Measurements from ENCODE around the gene BST1. TPM values are rescaled to one million over a fixed set of nuclear protein-coding genes. Genes with fewer than 3 reads are reported as not detected.

The BST1 gene
- total RNA-seq, 6 donors from 2014 or later, result 4.2 to 19.5 (median 11.1) TPM

- no peaks in the 10 kb centered on the region for H3K9me3 ChIP-seq
- H3K36me3 ChIP-seq, result no peaks in the 10 kb centered on the region
- TF ChIP-seq POLR2AphosphoS5 (IDR thresholded peaks at IDR 0.05) (no peak), EP300 (IDR thresholded peaks at IDR 0.05) (no peak), POLR2A (IDR thresholded peaks at IDR 0.05) (no peak), CTCF (IDR thresholded peaks at IDR 0.05) (no peak)
- 71 to 74% methylated on average over 1 of the region's 1 CpG for WGBS, 2 donors
- no peak overlapping the region for H3K27ac ChIP-seq
- no peaks in the 10 kb centered on the region for H3K27me3 ChIP-seq
- no peak overlapping the region for H3K4me3 ChIP-seq
- DNase-seq (no peak), ATAC-seq (ENCODE audit: low FRiP score in 2 of 2) (no peak)
- peaks cover 5 to 12% (median 8%) of the 10 kb centered on the region in 4 donors for H3K4me1 ChIP-seq
These were observed 34.1 kb upstream of the BST1 start for GRCh38 chr4:15668566-15669435.

GRCh38 chr4:15670576-15670975 lies 32.3 kb upstream of the BST1 start:
- Histone ChIP-seq H3K4me1 (peaks cover 5 to 8% (median 6%) of the 10 kb centered on the region in 4 donors), H3K9me3 (no peaks in the 10 kb centered on the region), H3K27ac (no peak overlapping the region), H3K27me3 (no peaks in the 10 kb centered on the region), H3K4me3 (no peak overlapping the region), H3K36me3 (no peaks in the 10 kb centered on the region)
- TF ChIP-seq EP300 (IDR thresholded peaks at IDR 0.05) (no peak), POLR2AphosphoS5 (IDR thresholded peaks at IDR 0.05) (no peak), POLR2A (IDR thresholded peaks at IDR 0.05) (no peak), CTCF (IDR thresholded peaks at IDR 0.05) (no peak)
- 92 to 96% methylated on average over 3 of the region's 3 CpGs for WGBS, 2 donors
- no peak for DNase-seq
- no peak for ATAC-seq (ENCODE audit: low FRiP score in 2 of 2)

GRCh38 chr4:15672101-15672500 lies 30.8 kb upstream of the BST1 start:
- H3K4me1 ChIP-seq, result no peaks in the 10 kb centered on the region
- no peak for ATAC-seq (ENCODE audit: low FRiP score in 2 of 2)
- H3K27ac ChIP-seq, result no peak overlapping the region
- no peaks in the 10 kb centered on the region for H3K36me3 ChIP-seq
- H3K27me3 ChIP-seq, result no peaks in the 10 kb centered on the region
- TF ChIP-seq CTCF (IDR thresholded peaks at IDR 0.05), result no peak
- no peak for TF ChIP-seq EP300 (IDR thresholded peaks at IDR 0.05)
- no peak for TF ChIP-seq POLR2AphosphoS5 (IDR thresholded peaks at IDR 0.05)
- no peak for TF ChIP-seq POLR2A (IDR thresholded peaks at IDR 0.05)
- no peak overlapping the region for H3K4me3 ChIP-seq
- DNase-seq, result no peak
- 92 to 93% methylated on average over 3 of the region's 3 CpGs for WGBS, 2 donors
- H3K9me3 ChIP-seq, result no peaks in the 10 kb centered on the region

- TF ChIP-seq POLR2AphosphoS5 (IDR thresholded peaks at IDR 0.05), result no peak
- no peak for TF ChIP-seq EP300 (IDR thresholded peaks at IDR 0.05)
- no peak for TF ChIP-seq POLR2A (IDR thresholded peaks at IDR 0.05)
- TF ChIP-seq CTCF (IDR thresholded peaks at IDR 0.05), result no peak
- ATAC-seq (ENCODE audit: low FRiP score in 2 of 2) (no peak), DNase-seq (no peak)
- no peaks in the 10 kb centered on the region for H3K9me3 ChIP-seq
- H3K4me3 ChIP-seq, result no peak overlapping the region
- H3K36me3 ChIP-seq, result no peaks in the 10 kb centered on the region
- WGBS, 2 donors, result 100% methylated on average over 1 of the region's 1 CpG
- no peak overlapping the region for H3K27ac ChIP-seq
- no peaks in the 10 kb centered on the region for H3K4me1 ChIP-seq
- H3K27me3 ChIP-seq, result no peaks in the 10 kb centered on the region
These were observed 29.5 kb upstream of the BST1 start for GRCh38 chr4:15673337-15673736.

- no peak for ATAC-seq (ENCODE audit: low FRiP score in 2 of 2)
- no peak for DNase-seq
- 57 to 78% methylated on average over 2 of the region's 2 CpGs for WGBS, 2 donors
- Histone ChIP-seq H3K4me1 (no peaks in the 10 kb centered on the region), H3K36me3 (no peaks in the 10 kb centered on the region), H3K4me3 (no peak overlapping the region), H3K27ac (no peak overlapping the region), H3K27me3 (no peaks in the 10 kb centered on the region), H3K9me3 (no peaks in the 10 kb centered on the region)
- no peak for TF ChIP-seq POLR2AphosphoS5 (IDR thresholded peaks at IDR 0.05)
- TF ChIP-seq POLR2A (IDR thresholded peaks at IDR 0.05), result no peak
- TF ChIP-seq EP300 (IDR thresholded peaks at IDR 0.05), result no peak
- no peak for TF ChIP-seq CTCF (IDR thresholded peaks at IDR 0.05)
These were observed 28.8 kb upstream of the BST1 start for GRCh38 chr4:15674046-15674445.

All from upper lobe of left lung (tissue), 6 donors.